ENCODE measurements around the gene KRT75.
"Not testable (repeated sequence)": the region's sequence is repeated elsewhere in the genome, so short reads cannot be mapped to it uniquely, and the experiment has no call there.

Gene KRT75

GRCh38 chr12:52434081-52434733 lies at the start of gene KRT75:
Gene KRT75, minus strand, starts transcription at chr12:52434371. Its CDS starts 67 bp downstream, at chr12:52434304.
- no peak for DNase-seq (ENCODE audit: low read depth in 2 of 2)

GRCh38 chr12:52480073-52480472 lies 45.9 kb upstream of the KRT75 start:
- no peak for DNase-seq (ENCODE audit: low read depth in 2 of 2)

GRCh38 chr12:52477651-52478050 lies 43.5 kb upstream of the KRT75 start:
- no peak for DNase-seq (ENCODE audit: low read depth in 2 of 2)

DNA sequence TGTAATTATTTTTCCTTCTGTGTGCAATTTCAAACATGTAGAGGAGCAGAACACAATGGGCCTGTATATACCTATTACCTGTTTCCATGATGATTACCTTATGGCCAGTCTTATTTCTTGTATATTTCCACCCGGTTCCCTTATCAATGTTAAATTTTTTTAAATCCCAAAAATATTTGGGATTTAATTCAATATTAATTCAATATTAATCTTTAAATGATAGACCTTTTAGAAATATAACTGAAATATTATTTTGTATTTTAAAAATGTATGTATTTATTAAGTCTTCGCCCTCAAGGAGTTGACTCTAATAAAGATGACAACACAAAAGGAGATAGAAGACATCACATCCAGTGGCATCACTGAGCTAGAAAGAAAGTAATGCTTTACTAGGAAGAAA lies 40.0 kb upstream of the KRT75 start:
- DNase-seq (ENCODE audit: low read depth in 2 of 2), result no peak

- DNase-seq (ENCODE audit: low read depth in 2 of 2), result no peak
These were observed 39.6 kb upstream of the KRT75 start, which contains the start of gene KRT6C for GRCh38 chr12:52473768-52474167. Gene KRT6C, minus strand, starts transcription at chr12:52473805. Its CDS starts 68 bp downstream, at chr12:52473737.

DNA sequence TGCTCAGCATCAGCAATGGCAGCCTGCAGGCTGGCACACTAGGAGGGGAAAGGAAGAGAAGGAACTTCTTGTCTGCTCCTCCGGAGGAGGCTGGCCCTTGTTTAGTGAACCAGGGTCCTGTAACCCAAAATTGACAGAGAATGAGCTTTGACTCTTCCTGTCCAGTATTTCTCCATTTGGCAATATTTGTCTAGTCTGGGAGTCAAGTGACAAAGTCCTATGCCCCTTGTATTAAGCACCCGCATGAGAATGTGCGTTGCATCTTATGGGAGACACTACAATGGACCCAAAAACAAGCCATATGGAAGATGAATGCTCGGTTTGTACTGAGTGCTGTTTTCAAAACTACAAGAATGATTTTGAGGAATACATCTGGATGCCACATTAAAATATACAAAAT lies 35.7 kb upstream of the KRT75 start:
- no peak for DNase-seq (ENCODE audit: low read depth in 2 of 2)

DNA sequence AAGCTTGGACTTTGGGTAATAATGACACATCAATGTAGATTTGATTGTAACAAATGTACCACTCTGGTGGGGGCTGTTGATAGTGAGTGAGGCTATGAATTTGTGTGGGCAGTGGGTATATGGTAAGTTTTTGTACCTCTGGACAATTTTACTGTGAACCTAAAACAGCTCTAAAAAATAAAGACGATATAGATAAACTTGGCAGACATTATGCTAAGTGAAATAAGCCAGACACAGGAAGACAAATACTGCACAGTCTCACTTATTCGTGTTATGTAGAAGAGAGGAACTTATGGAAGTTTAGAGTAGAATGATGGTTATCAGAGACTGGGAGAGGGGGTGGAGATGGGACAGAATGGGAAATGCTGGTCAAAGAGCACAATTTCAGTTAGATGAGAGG lies 30.7 kb upstream of the KRT75 start:
- DNase-seq (ENCODE audit: low read depth in 2 of 2), result no peak

DNA sequence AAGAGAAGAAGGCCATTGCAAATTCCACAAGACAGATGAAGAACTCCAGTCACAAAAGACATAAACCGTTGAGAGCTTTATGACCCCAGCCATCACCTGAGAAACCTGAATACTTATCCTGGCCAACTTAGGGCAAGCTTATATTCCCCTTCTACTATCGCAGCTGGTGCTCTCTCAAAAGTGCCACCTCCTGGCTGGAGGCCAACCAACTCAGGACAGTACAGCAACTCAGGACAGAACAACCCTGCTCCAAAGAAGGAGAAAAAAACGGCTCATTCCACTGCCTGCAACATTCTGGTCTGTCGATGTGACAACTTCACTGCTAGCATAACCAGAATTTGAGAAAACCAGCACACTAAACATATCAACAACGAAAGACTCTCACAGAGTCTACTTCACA lies 27.5 kb upstream of the KRT75 start:
- DNase-seq (ENCODE audit: low read depth in 2 of 2), result no peak

- no peak for DNase-seq (ENCODE audit: low read depth in 2 of 2)
These were observed 24.7 kb upstream of the KRT75 start for GRCh38 chr12:52458861-52459260.

GRCh38 chr12:52455821-52456220 lies 21.6 kb upstream of the KRT75 start:
- no peak for DNase-seq (ENCODE audit: low read depth in 2 of 2)

- no peak for DNase-seq (ENCODE audit: low read depth in 2 of 2)
These were observed 20.4 kb upstream of the KRT75 start for GRCh38 chr12:52454411-52455201.

GRCh38 chr12:52452101-52452500 lies 17.9 kb upstream of the KRT75 start, which contains the start of gene KRT6B:
Gene KRT6B, minus strand, starts transcription at chr12:52452146. Its CDS starts 68 bp downstream, at chr12:52452078.
- no peak for DNase-seq (ENCODE audit: low read depth in 2 of 2)

DNA sequence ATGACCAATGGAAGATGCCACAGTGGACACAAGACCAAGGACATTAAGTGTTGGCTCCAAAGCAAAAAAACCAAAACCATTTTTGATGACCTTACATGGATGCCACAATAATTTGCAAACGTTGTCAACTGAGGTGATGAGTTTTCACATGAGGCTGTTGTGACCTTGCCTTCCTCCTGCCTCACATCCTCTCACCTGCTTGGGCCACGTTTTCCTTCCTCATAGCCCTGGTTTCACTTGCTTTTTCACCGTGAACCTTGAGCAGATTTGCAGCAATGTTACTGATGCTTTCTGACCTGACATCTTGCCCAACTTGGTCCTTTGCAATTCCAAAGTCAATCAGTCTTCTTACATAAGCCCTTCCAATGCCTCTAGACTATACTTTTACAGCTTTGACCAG lies 14.1 kb upstream of the KRT75 start:
- DNase-seq (ENCODE audit: low read depth in 2 of 2), result no peak

GRCh38 chr12:52447196-52447595 lies 13.0 kb upstream of the KRT75 start:
- not testable (repeated sequence) for DNase-seq (ENCODE audit: low read depth in 2 of 2)

DNA sequence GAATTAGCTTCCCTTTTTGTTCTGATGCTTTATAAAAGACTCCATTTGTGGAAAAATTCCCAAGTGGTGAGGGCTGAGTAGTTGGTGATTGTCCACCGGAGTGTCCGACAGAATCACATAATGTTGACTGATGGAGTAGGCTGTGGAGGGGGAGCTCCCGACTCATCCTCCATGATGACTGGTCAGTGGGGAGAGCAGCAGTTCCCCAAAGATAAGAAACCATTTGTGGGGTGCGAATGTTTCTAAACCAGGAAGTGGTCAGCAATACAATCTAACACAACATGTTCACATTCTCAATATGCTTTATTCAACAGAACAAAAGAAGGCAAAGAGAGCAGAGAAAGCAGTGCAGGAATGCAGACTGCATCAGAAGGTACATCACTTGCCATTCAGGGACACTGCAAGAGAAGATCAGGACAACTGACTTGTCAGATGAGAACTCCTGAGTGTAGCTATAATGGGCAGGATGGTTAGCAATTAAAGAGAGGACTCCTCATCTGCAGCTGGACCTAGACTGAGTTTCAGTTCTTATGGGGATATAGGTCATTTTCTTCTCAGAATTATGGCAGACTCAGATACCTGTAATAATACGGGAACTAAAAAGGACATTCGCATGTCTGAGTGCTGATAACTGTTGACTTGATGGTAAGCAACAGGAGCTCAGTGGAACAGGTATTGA lies 12.3 kb upstream of the KRT75 start:
- DNase-seq (ENCODE audit: low read depth in 2 of 2), result no peak

- DNase-seq (ENCODE audit: low read depth in 2 of 2), result no peak
These were observed 11.7 kb upstream of the KRT75 start for GRCh38 chr12:52445876-52446275.

- no peak for DNase-seq (ENCODE audit: low read depth in 2 of 2)
These were observed 10.8 kb upstream of the KRT75 start for GRCh38 chr12:52444647-52445595.

GRCh38 chr12:52443966-52444365 lies 9.8 kb upstream of the KRT75 start:
- DNase-seq (ENCODE audit: low read depth in 2 of 2), result no peak

- DNase-seq (ENCODE audit: low read depth in 2 of 2), result no peak
These were observed 8.5 kb upstream of the KRT75 start for GRCh38 chr12:52442600-52443061.

GRCh38 chr12:52441320-52441911 lies 7.2 kb upstream of the KRT75 start:
- no peak for DNase-seq (ENCODE audit: low read depth in 2 of 2)

DNA sequence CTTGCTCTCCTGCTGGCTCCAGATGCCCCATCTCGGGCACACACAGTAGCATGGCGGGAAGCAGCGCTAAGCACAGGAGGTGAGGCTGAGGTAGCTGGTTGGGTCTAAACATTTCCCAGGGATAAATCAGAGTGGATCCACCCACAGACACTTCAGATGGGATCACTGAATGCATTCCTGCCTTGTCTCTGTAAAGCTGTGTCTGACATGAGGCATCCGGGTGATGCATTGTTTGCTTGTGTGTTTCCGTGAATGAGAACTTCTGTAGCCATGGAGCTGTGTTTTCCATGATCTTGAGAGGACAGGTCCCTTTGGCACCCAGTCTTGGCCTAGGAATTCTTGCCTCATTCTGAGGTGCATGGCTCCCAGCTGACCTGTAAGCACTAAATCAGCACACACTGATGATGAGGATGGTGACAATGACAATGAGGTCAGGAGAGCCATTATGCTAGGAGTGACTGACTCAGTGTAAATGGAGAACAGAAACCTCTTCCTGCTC lies 6.7 kb upstream of the KRT75 start:
- no peak for DNase-seq (ENCODE audit: low read depth in 2 of 2)
